ENCODE measurements around the gene PRICKLE2.

Gene PRICKLE2

GRCh38 chr3:64073158-64073761 lies 152.0 kb downstream of the PRICKLE2 start:
- DNase-seq (ENCODE audit: low spot score), result no peak

- DNase-seq (ENCODE audit: low spot score), result no peak
Measured at GRCh38 chr3:64072126-64072525, 153.1 kb downstream of the PRICKLE2 start.

- no peak for DNase-seq (ENCODE audit: low spot score)
Measured at GRCh38 chr3:64070704-64071103, 154.6 kb downstream of the PRICKLE2 start.

- DNase-seq (ENCODE audit: low spot score), result no peak
Measured at GRCh38 chr3:64067506-64068346, 157.5 kb downstream of the PRICKLE2 start.

- DNase-seq (ENCODE audit: low spot score), result no peak
Measured at GRCh38 chr3:64064804-64065203, 160.5 kb downstream of the PRICKLE2 start.

- no peak for DNase-seq (ENCODE audit: low spot score)
Measured at GRCh38 chr3:64063983-64064438, 161.3 kb downstream of the PRICKLE2 start.

- no peak for DNase-seq (ENCODE audit: low spot score)
Measured at GRCh38 chr3:64063207-64063982, 161.9 kb downstream of the PRICKLE2 start.

GRCh38 chr3:64061628-64062027 lies 163.6 kb downstream of the PRICKLE2 start:
- DNase-seq (ENCODE audit: low spot score), result no peak

GRCh38 chr3:64059484-64060175 lies 165.6 kb downstream of the PRICKLE2 start:
- DNase-seq (ENCODE audit: low spot score), result no peak

- no peak for DNase-seq (ENCODE audit: low spot score)
Measured at GRCh38 chr3:64058566-64058965, 166.7 kb downstream of the PRICKLE2 start.

- no peak for DNase-seq (ENCODE audit: low spot score)
Measured at GRCh38 chr3:64057231-64057630, 168.0 kb downstream of the PRICKLE2 start.

- DNase-seq (ENCODE audit: low spot score), result no peak
Measured at GRCh38 chr3:64056606-64057180, 168.6 kb downstream of the PRICKLE2 start.

- DNase-seq (ENCODE audit: low spot score), result no peak
Measured at GRCh38 chr3:64055076-64055475, 170.2 kb downstream of the PRICKLE2 start.

GRCh38 chr3:64054488-64054887 lies 170.8 kb downstream of the PRICKLE2 start:
- DNase-seq (ENCODE audit: low spot score), result no peak

- DNase-seq (ENCODE audit: low spot score), result no peak
Measured at GRCh38 chr3:64053581-64053980, 171.7 kb downstream of the PRICKLE2 start.

- DNase-seq (ENCODE audit: low spot score), result no peak
Measured at GRCh38 chr3:64053117-64053516, 172.1 kb downstream of the PRICKLE2 start.

GRCh38 chr3:64049832-64050231 lies 175.4 kb downstream of the PRICKLE2 start:
- no peak for DNase-seq (ENCODE audit: low spot score)

GRCh38 chr3:64049136-64049535 lies 176.1 kb downstream of the PRICKLE2 start:
- no peak for DNase-seq (ENCODE audit: low spot score)

GRCh38 chr3:64048631-64049061 lies 176.6 kb downstream of the PRICKLE2 start:
- DNase-seq (ENCODE audit: low spot score), result no peak

- DNase-seq (ENCODE audit: low spot score), result no peak
Measured at GRCh38 chr3:64047787-64048186, 177.5 kb downstream of the PRICKLE2 start.

GRCh38 chr3:64046996-64047594 lies 178.2 kb downstream of the PRICKLE2 start:
- no peak for DNase-seq (ENCODE audit: low spot score)

Data from CD4-positive, alpha-beta T cell treated with Interleukin-2 at 100 ng/mL for 4 hours (primary cell).